Liver (tissue), 9 donors: Measurements from ENCODE around the gene TESK2. TPM values are rescaled to one million over a fixed set of nuclear protein-coding genes. Genes with fewer than 3 reads are reported as not detected.

Source experiments
- DNase-seq: peaks from one replicate; pipeline ENCODE4 v3.0.0-alpha.2; 2017; ENCODE audit warnings: low spot score
- H3K27ac ChIP-seq, 2 donors: one replicate each; pipeline ENCODE4 v1.7.0; 2013; ENCODE audit warnings: inconsistent platforms in 2 of 2, low read length in 2 of 2, control low read depth in 1 of 2, low read depth in 1 of 2, mild to moderate bottlenecking in 1 of 2
- H3K27me3 ChIP-seq, 4 donors: one replicate each; pipeline versions ENCODE4 v1.6.1 to v1.7.0; 2013; ENCODE audit warnings: low read length in 3 of 4, inconsistent platforms in 1 of 4, mild to moderate bottlenecking in 1 of 4, moderate library complexity in 1 of 4; ENCODE audit not compliant: control insufficient read depth in 4 of 4, insufficient read depth in 4 of 4
- H3K36me3 ChIP-seq, 4 donors: one replicate each; pipeline versions ENCODE4 v1.6.1 to v1.7.0; 2013; ENCODE audit warnings: low read length in 3 of 4, mild to moderate bottlenecking in 3 of 4, low read depth in 1 of 4, moderate library complexity in 1 of 4; ENCODE audit not compliant: control insufficient read depth in 4 of 4, insufficient read depth in 3 of 4
- H3K4me1 ChIP-seq, 4 donors: one replicate each; pipeline versions ENCODE4 v1.6.1 to v1.7.0; 2013; ENCODE audit warnings: low read length in 3 of 4, mild to moderate bottlenecking in 3 of 4, moderate library complexity in 1 of 4; ENCODE audit not compliant: control insufficient read depth in 4 of 4, insufficient read depth in 4 of 4
- H3K4me3 ChIP-seq, 3 donors: one replicate each; pipeline versions ENCODE4 v1.6.1 to v1.7.0; 2013; ENCODE audit warnings: low read length in 3 of 3, control low read depth in 1 of 3, low read depth in 1 of 3, mild to moderate bottlenecking in 1 of 3
- H3K9ac ChIP-seq, 2 donors: one replicate each; pipeline ENCODE4 v1.7.0; 2013; ENCODE audit warnings: low read length in 2 of 2, mild to moderate bottlenecking in 2 of 2, moderate library complexity in 2 of 2, control low read depth in 1 of 2, low read depth in 1 of 2
- H3K9me3 ChIP-seq, 4 donors: one replicate each; pipeline versions ENCODE4 v1.6.1 to v1.7.0; 2013; ENCODE audit warnings: low read length in 3 of 4; ENCODE audit not compliant: control insufficient read depth in 4 of 4
- CTCF ChIP-seq: fragments of 150-350 bp; IDR thresholded peaks from 2 replicates; pipeline ENCODE4 v1.5.1; 2017; ENCODE audit warnings: improper control_type of control experiment, low read depth, low read length; ENCODE audit not compliant: missing input control
- EGR1 ChIP-seq, 2 donors: IDR thresholded peaks; 2 replicates each; pipeline ENCODE4 v1.6.1; 2016 to 2018; ENCODE audit warnings: antibody characterized with exemption in 2 of 2, low read depth in 2 of 2
- FOXA1 ChIP-seq: IDR thresholded peaks from 2 replicates; pipeline ENCODE4 v1.6.1; 2016; ENCODE audit warnings: antibody characterized with exemption
- FOXA2 ChIP-seq: IDR thresholded peaks from 2 replicates; pipeline ENCODE4 v1.6.1; 2016; ENCODE audit warnings: antibody characterized with exemption
- GABPA ChIP-seq, 2 donors: IDR thresholded peaks in 1 of 2; conservative IDR thresholded peaks in 1 of 2; 2 replicates each; pipeline ENCODE4 v1.6.1; 2016; ENCODE audit warnings: antibody characterized with exemption in 2 of 2, mild to moderate bottlenecking in 1 of 2, moderate library complexity in 1 of 2
- HNF4G ChIP-seq: IDR thresholded peaks from 2 replicates; pipeline ENCODE4 v1.6.1; 2016; ENCODE audit warnings: antibody characterized with exemption
- JUND ChIP-seq, 2 donors: IDR thresholded peaks; 2 replicates each; pipeline ENCODE4 v1.6.1; 2016; ENCODE audit warnings: antibody characterized with exemption in 2 of 2
- MAX ChIP-seq: IDR thresholded peaks from 2 replicates; pipeline ENCODE4 v1.6.1; 2016; ENCODE audit warnings: antibody characterized with exemption
- NR2F2 ChIP-seq: IDR thresholded peaks from 2 replicates; pipeline ENCODE4 v1.6.1; 2016; ENCODE audit warnings: antibody characterized with exemption
- RAD21 ChIP-seq, 2 donors: IDR thresholded peaks; 2 replicates each; pipeline ENCODE4 v1.6.1; 2016; ENCODE audit warnings: antibody characterized with exemption in 2 of 2, mild to moderate bottlenecking in 2 of 2
- REST ChIP-seq: IDR thresholded peaks from 2 replicates; pipeline ENCODE4 v1.6.1; 2016; ENCODE audit warnings: antibody characterized with exemption, mild to moderate bottlenecking
- RXRA ChIP-seq, 2 donors: IDR thresholded peaks; 2 replicates each; pipeline ENCODE4 v1.6.1; 2017 to 2018; ENCODE audit warnings: antibody characterized with exemption in 2 of 2, mild to moderate bottlenecking in 1 of 2
- SP1 ChIP-seq: IDR thresholded peaks from 2 replicates; pipeline ENCODE4 v1.6.1; 2018; ENCODE audit warnings: antibody characterized with exemption, mild to moderate bottlenecking
- TAF1 ChIP-seq: conservative IDR thresholded peaks from 2 replicates; pipeline ENCODE4 v1.6.1; 2016; ENCODE audit warnings: antibody characterized with exemption, mild to moderate bottlenecking
- YY1 ChIP-seq: IDR thresholded peaks from 2 replicates; pipeline ENCODE4 v1.6.1; 2016; ENCODE audit warnings: antibody characterized with exemption, mild to moderate bottlenecking
- ZBTB33 ChIP-seq: IDR thresholded peaks from 2 replicates; pipeline ENCODE4 v1.6.1; 2016; ENCODE audit warnings: antibody characterized with exemption
- WGBS: extraction: QIAGEN DNeasy Blood & Tissue Kit; methylation state at CpG from one replicate; pipeline ENCODE4 v1.1.7; 2013; 5-methylcytosine and 5-hydroxymethylcytosine counted together
- polyA plus RNA-seq, 2 donors: library from polyadenylated mRNA; stranded (reverse) in 1 of 2; unstranded in 1 of 2; fragments of 200-250 nt in 1 of 2; fragments of >200 nt in 1 of 2; fragmentation: Nextera tagmentation in 1 of 2; extraction: Ambion mirVana in 1 of 2; gene quantifications; one replicate each; pipeline versions ENCODE4 v1.2.1 to v1.2.3, GENCODE V29; 2013 to 2015
- total RNA-seq, 2 donors: library from RNA; depleted of rRNA; stranded (reverse); fragments of >200 nt; gene quantifications; one replicate each; pipeline ENCODE4 v1.2.3, GENCODE V29; 2014
- TF ChIP-seq, protein P1 (sequence below): IDR thresholded peaks from 2 replicates; pipeline ENCODE4 v1.6.1; 2016; ENCODE audit warnings: antibody characterized with exemption
- donor health status: healthy.
- donor health status: healthy.
- donor health status: healthy.
- donor health status: healthy.
- donor health status: healthy.

Gene TESK2
- total and polyA plus RNA-seq, 4 donors = 2.4 to 8.2 (median 5.2) TPM

GRCh38 chr1:45365051-45365450, 125.9 kb downstream of the TESK2 start:
- TF ChIP-seq FOXA1 (no peak), RAD21 (IDR thresholded peaks at IDR 0.05) (no peak), NR2F2 (no peak), JUND (IDR thresholded peaks at IDR 0.05) (no peak), SP1 (no peak), CTCF (no peak), GABPA (IDR thresholded peaks at IDR 0.05 in 1 of 2, conservative IDR thresholded peaks at IDR 0.05 in 1 of 2) (no peak), ZBTB33 (no peak), EGR1 (IDR thresholded peaks at IDR 0.05; ENCODE audit: low read depth in 2 of 2) (no peak), HNF4G (no peak), YY1 (no peak), TAF1 (no peak), REST (no peak), RXRA (IDR thresholded peaks at IDR 0.05) (no peak), FOXA2 (no peak)
- TF ChIP-seq, protein P1, sequence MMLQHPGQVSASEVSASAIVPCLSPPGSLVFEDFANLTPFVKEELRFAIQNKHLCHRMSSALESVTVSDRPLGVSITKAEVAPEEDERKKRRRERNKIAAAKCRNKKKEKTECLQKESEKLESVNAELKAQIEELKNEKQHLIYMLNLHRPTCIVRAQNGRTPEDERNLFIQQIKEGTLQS = no peak
- Histone ChIP-seq H3K4me1 (peaks cover 4 to 16% (median 11%) of the 10 kb centered on the region in 4 donors), H3K27me3 (no peaks in the 10 kb centered on the region), H3K36me3 (no peaks in the 10 kb centered on the region), H3K9ac (no peak overlapping the region), H3K9me3 (no peaks in the 10 kb centered on the region), H3K4me3 (no peak overlapping the region), H3K27ac (no peak overlapping the region)
- 93% methylated on average over 6 of the region's 6 CpGs for WGBS
- no peak for DNase-seq

GRCh38 chr1:45364294-45364693, 126.7 kb downstream of the TESK2 start:
- Histone ChIP-seq H3K9ac (no peak overlapping the region), H3K4me1 (peaks cover 7 to 18% (median 13%) of the 10 kb centered on the region in 4 donors), H3K27ac (no peak overlapping the region), H3K27me3 (no peaks in the 10 kb centered on the region), H3K36me3 (no peaks in the 10 kb centered on the region), H3K9me3 (no peaks in the 10 kb centered on the region), H3K4me3 (no peak overlapping the region)
- 94% methylated on average over 2 of the region's 2 CpGs for WGBS
- TF ChIP-seq REST (no peak), CTCF (no peak), MAX (no peak), RAD21 (IDR thresholded peaks at IDR 0.05) (no peak), NR2F2 (no peak), EGR1 (IDR thresholded peaks at IDR 0.05; ENCODE audit: low read depth in 2 of 2) (no peak), FOXA1 (no peak), RXRA (IDR thresholded peaks at IDR 0.05) (no peak), FOXA2 (no peak)
- no peak for DNase-seq
